Activated CD4-positive, alpha-beta memory T cell treated with anti-CD3 and anti-CD28 coated beads for 36 hours (primary cell): ENCODE data around the gene ZBTB6. TPM values are rescaled to one million over a fixed set of nuclear protein-coding genes. Genes with fewer than 3 reads are reported as not detected.
"Not testable (repeated sequence)": the region's sequence is repeated elsewhere in the genome, so short reads cannot be mapped to it uniquely, and the experiment has no call there.

Source experiments
- CTCF ChIA-PET: fragments of 350-600 bp; sonication (Branson Sonifier 250); formaldehyde crosslinking; loops from one replicate; lab custom pipeline; 2021; ENCODE audit warnings: antibody characterized with exemption, inconsistent platforms; lab: Charles Lee
- POLR2A ChIA-PET: fragments of 350-600 bp; sonication (Branson Sonifier 250); formaldehyde crosslinking; loops from one replicate; lab custom pipeline; 2021; ENCODE audit warnings: antibody characterized with exemption; lab: Charles Lee
- DNase-seq: peaks from one replicate; pipeline ENCODE4 v3.0.0-alpha.2; 2020
- H3K27ac Mint-ChIP-seq: one replicate; pipeline ENCODE4 v1.8.0; 2021; ENCODE audit warnings: mixed read lengths
- H3K27me3 Mint-ChIP-seq: one replicate; pipeline ENCODE4 v1.8.0; 2021; ENCODE audit warnings: mixed read lengths
- H3K36me3 Mint-ChIP-seq: one replicate; pipeline ENCODE4 v1.8.0; 2021; ENCODE audit warnings: mixed read lengths
- H3K4me1 Mint-ChIP-seq: one replicate; pipeline ENCODE4 v1.8.0; 2021; ENCODE audit warnings: low read depth, mixed read lengths
- H3K4me3 Mint-ChIP-seq: one replicate; pipeline ENCODE4 v1.8.0; 2021; ENCODE audit warnings: mild to moderate bottlenecking, mixed read lengths
- H3K9me3 Mint-ChIP-seq: one replicate; pipeline ENCODE4 v1.8.0; 2021; ENCODE audit warnings: mixed read lengths
- intact Hi-C: fragments of 100-400 bp; cut with micrococcal nuclease; formaldehyde crosslinking; loops from one replicate; pipeline ENCODE4 v1.15.1; 2023
- total RNA-seq, 2 experiments: library from RNA; stranded (reverse); gene quantifications; one replicate each; pipeline ENCODE4 v1.2.3, GENCODE V29; 2021

The ZBTB6 gene
- total RNA-seq, 2 experiments from 2014 or later = 9.9 to 10.6 TPM

GRCh38 chr9:122879443-122879842, 33.7 kb downstream of the ZBTB6 start:
- peaks cover 52% of the 10 kb centered on the region for H3K36me3 Mint-ChIP-seq
- H3K4me1 Mint-ChIP-seq = peaks cover 10% of the 10 kb centered on the region
- H3K4me3 Mint-ChIP-seq = no peak overlapping the region
- POLR2A ChIA-PET = interaction anchor here (0.6 kb wide), 1 partner anchor 10 kb away, joined by 5 read pairs; no protein-coding TSS in a partner anchor
- H3K9me3 Mint-ChIP-seq = no peaks in the 10 kb centered on the region
- no peak for DNase-seq
- intact Hi-C loops = no loop called here
- CTCF ChIA-PET = no interaction called here
- H3K27ac Mint-ChIP-seq = no peak overlapping the region
- H3K27me3 Mint-ChIP-seq = no peaks in the 10 kb centered on the region

DNA sequence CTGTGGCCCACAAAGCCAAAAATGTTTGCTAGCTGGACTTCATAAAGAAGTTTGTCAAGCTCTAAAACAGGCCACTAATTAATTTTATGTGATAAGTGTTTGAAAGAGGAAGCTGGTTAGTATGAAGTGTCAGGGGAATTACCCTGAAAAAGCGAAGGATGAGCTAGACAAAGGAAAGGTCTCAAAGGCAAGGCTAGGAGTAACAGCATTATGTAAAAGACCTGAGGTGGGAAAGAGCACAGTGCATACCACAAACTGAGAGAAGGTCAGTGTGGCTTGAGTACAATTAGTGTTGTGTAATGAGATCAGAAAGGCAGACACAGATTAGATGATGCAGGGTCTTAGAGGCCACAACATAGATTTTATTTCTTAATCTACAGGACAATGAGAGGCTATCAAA, 37.6 kb downstream of the ZBTB6 start:
- Mint-ChIP-seq H3K9me3 (no peaks in the 10 kb centered on the region), H3K4me1 (no peaks in the 10 kb centered on the region), H3K36me3 (peaks cover 38% of the 10 kb centered on the region), H3K27me3 (no peaks in the 10 kb centered on the region), H3K4me3 (no peak overlapping the region), H3K27ac (no peak overlapping the region)
- no peak for DNase-seq
- ChIA-PET POLR2A (no interaction called here), CTCF (interaction anchor here (0.6 kb wide), 1 partner anchor 39 kb away, joined by 3 read pairs; no protein-coding TSS in a partner anchor)
- intact Hi-C loops = no loop called here

- POLR2A ChIA-PET, H3K4me3 Mint-ChIP-seq, H3K9me3 Mint-ChIP-seq, DNase-seq, H3K27me3 Mint-ChIP-seq, H3K4me1 Mint-ChIP-seq, CTCF ChIA-PET, intact Hi-C loops, H3K27ac Mint-ChIP-seq: not testable (repeated sequence)
- H3K36me3 Mint-ChIP-seq = peaks cover 19% of the 10 kb centered on the region
Measured at GRCh38 chr9:122867276-122867675, 45.8 kb downstream of the ZBTB6 start.

DNA sequence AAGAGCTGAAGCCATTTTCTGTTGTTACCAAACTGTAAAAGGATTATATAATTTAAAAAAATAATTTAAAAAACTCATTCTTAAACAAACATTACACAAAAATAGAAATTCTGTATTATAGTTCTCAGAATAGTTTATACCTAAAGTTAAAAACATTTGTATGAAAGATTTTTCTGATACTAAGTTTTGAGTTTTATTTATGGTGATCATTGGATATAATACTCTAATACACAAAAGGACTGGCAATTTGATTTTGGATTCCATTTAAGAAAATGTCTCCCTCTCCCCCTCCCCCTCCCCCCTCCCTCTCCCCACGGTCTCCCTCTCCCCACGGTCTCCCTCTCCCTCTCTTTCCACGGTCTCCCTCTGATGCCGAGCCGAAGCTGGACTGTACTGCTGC, 47.0 kb downstream of the ZBTB6 start:
- POLR2A ChIA-PET = no interaction called here
- no peak overlapping the region for H3K27ac Mint-ChIP-seq
- CTCF ChIA-PET = no interaction called here
- peaks cover 15% of the 10 kb centered on the region for H3K36me3 Mint-ChIP-seq
- no peak overlapping the region for H3K4me3 Mint-ChIP-seq
- no peak for DNase-seq
- H3K27me3 Mint-ChIP-seq = no peaks in the 10 kb centered on the region
- intact Hi-C loops = no loop called here
- H3K9me3 Mint-ChIP-seq = no peaks in the 10 kb centered on the region
- H3K4me1 Mint-ChIP-seq = peaks cover 3% of the 10 kb centered on the region

GRCh38 chr9:122865300-122865699, 47.8 kb downstream of the ZBTB6 start:
- Mint-ChIP-seq H3K27ac (no peak overlapping the region), H3K4me1 (peaks cover 3% of the 10 kb centered on the region), H3K36me3 (peaks cover 15% of the 10 kb centered on the region), H3K9me3 (no peaks in the 10 kb centered on the region), H3K4me3 (no peak overlapping the region), H3K27me3 (no peaks in the 10 kb centered on the region)
- POLR2A ChIA-PET = no interaction called here
- CTCF ChIA-PET = no interaction called here
- intact Hi-C loops = no loop called here
- no peak for DNase-seq

- Mint-ChIP-seq H3K9me3 (no peaks in the 10 kb centered on the region), H3K36me3 (peaks cover 22% of the 10 kb centered on the region), H3K4me1 (peaks cover 6% of the 10 kb centered on the region), H3K27me3 (no peaks in the 10 kb centered on the region), H3K27ac (no peak overlapping the region), H3K4me3 (no peak overlapping the region)
- POLR2A ChIA-PET = interaction anchor here (0.7 kb wide), 1 partner anchor 26 kb away, joined by 7 read pairs; no protein-coding TSS in a partner anchor
- no peak for DNase-seq
- CTCF ChIA-PET = interaction anchor here (1.5 kb wide), 1 partner anchor 19 kb away, joined by 3 read pairs; no protein-coding TSS in a partner anchor
- intact Hi-C loops = no loop called here
Measured at GRCh38 chr9:122863407-122863806, 49.7 kb downstream of the ZBTB6 start.

GRCh38 chr9:122860319-122861142, 52.6 kb downstream of the ZBTB6 start:
- peaks cover 29% of the 10 kb centered on the region for H3K36me3 Mint-ChIP-seq
- no peak overlapping the region for H3K27ac Mint-ChIP-seq
- no peaks in the 10 kb centered on the region for H3K27me3 Mint-ChIP-seq
- POLR2A ChIA-PET = interaction anchor here (0.6 kb wide), 1 partner anchor 1751 kb away, joined by 4 read pairs; no protein-coding TSS in a partner anchor
- H3K4me3 Mint-ChIP-seq = no peak overlapping the region
- no peaks in the 10 kb centered on the region for H3K9me3 Mint-ChIP-seq
- DNase-seq = no peak
- intact Hi-C loops = no loop called here
- peaks cover 6% of the 10 kb centered on the region for H3K4me1 Mint-ChIP-seq
- CTCF ChIA-PET = no interaction called here

Other genes with a start within 250 kb of the ZBTB6 start
- not detected for gene OR1L3, start 238.2 kb downstream of the ZBTB6 start, total RNA-seq
- gene OR1L4, start 189.3 kb downstream of the ZBTB6 start, total RNA-seq = not detected
- gene OR1L6, start 171.0 kb downstream of the ZBTB6 start, total RNA-seq = not detected
- gene OR5C1, start 124.4 kb downstream of the ZBTB6 start, total RNA-seq = not detected
- not detected for gene OR1K1, start 113.2 kb downstream of the ZBTB6 start, total RNA-seq
- gene PDCL, start 84.7 kb downstream of the ZBTB6 start, total RNA-seq = 10 to 100 TPM; 18.7 to 21.5 TPM
- gene RC3H2, start 8.0 kb downstream of the ZBTB6 start, total RNA-seq = 10 to 100 TPM; 27.7 to 27.8 TPM
- gene ZBTB26, start 18.2 kb upstream of the ZBTB6 start, total RNA-seq = 1 to 10 TPM; 6.1 to 6.4 TPM
- 10 to 100 TPM; 27.1 to 28.8 TPM for gene RABGAP1, start 27.7 kb upstream of the ZBTB6 start, total RNA-seq
- under 1 TPM in 1 of 2 experiments, not detected in 1; 0.31 TPM for gene GPR21, start 120.3 kb upstream of the ZBTB6 start, total RNA-seq